HG03378 (cell line): ENCODE results near the gene UNC13B.
"Not testable (repeated sequence)": the region's sequence is repeated elsewhere in the genome, so short reads cannot be mapped to it uniquely, and the experiment has no call there.

Experiments used
- ATAC-seq: cut with Tn5 transposase; IDR thresholded peaks from one replicate; pipeline ENCODE4 v1.9.1; 2021; ENCODE audit warnings: mild to moderate bottlenecking, moderate library complexity; ENCODE audit not compliant: unreplicated experiment

The UNC13B gene

GRCh38 chr9:35220659-35221338, 59.0 kb downstream of the UNC13B start:
- no peak for ATAC-seq

- ATAC-seq, result no peak
These were observed 63.9 kb downstream of the UNC13B start for GRCh38 chr9:35225677-35226076.

- ATAC-seq, result no peak
These were observed 64.8 kb downstream of the UNC13B start for GRCh38 chr9:35226651-35227050.

GRCh38 chr9:35227284-35227683, 65.5 kb downstream of the UNC13B start:
- ATAC-seq, result no peak

- ATAC-seq, result no peak
These were observed 67.4 kb downstream of the UNC13B start for GRCh38 chr9:35229066-35229778.

- no peak for ATAC-seq
These were observed 68.0 kb downstream of the UNC13B start for GRCh38 chr9:35229779-35230143.

- ATAC-seq, result no peak
These were observed 71.2 kb downstream of the UNC13B start for GRCh38 chr9:35232867-35233544.

- no peak for ATAC-seq
These were observed 74.9 kb downstream of the UNC13B start for GRCh38 chr9:35236692-35237091.

GRCh38 chr9:35237311-35237710, 75.5 kb downstream of the UNC13B start:
- ATAC-seq, result no peak

GRCh38 chr9:35245945-35246344, 84.1 kb downstream of the UNC13B start:
- ATAC-seq, result not testable (repeated sequence)

- no peak for ATAC-seq
These were observed 91.3 kb downstream of the UNC13B start for GRCh38 chr9:35253075-35253474.

- ATAC-seq, result no peak
These were observed 92.4 kb downstream of the UNC13B start for GRCh38 chr9:35254237-35254636.

GRCh38 chr9:35254984-35255857, 93.4 kb downstream of the UNC13B start:
- no peak for ATAC-seq

GRCh38 chr9:35257986-35258659, 96.3 kb downstream of the UNC13B start:
- ATAC-seq, result no peak

GRCh38 chr9:35258660-35259474, 97.1 kb downstream of the UNC13B start:
- ATAC-seq, result no peak

- ATAC-seq, result no peak
These were observed 98.4 kb downstream of the UNC13B start for GRCh38 chr9:35260186-35260585.

GRCh38 chr9:35262064-35262463, 100.3 kb downstream of the UNC13B start:
- ATAC-seq, result no peak

- ATAC-seq, result no peak
These were observed 105.9 kb downstream of the UNC13B start for GRCh38 chr9:35267710-35268109.

- no peak for ATAC-seq
These were observed 108.1 kb downstream of the UNC13B start for GRCh38 chr9:35269919-35270318.

- no peak for ATAC-seq
These were observed 109.8 kb downstream of the UNC13B start for GRCh38 chr9:35271637-35272036.
